GM19351 (cell line): ENCODE results near the gene PPM1F.

Experiments
- ATAC-seq: cut with Tn5 transposase; IDR thresholded peaks from one replicate; pipeline ENCODE4 v1.9.1; 2021; ENCODE audit warnings: mild to moderate bottlenecking, moderate library complexity; ENCODE audit not compliant: unreplicated experiment

The PPM1F gene

GRCh38 chr22:21952586-21953571 is at the start of gene PPM1F:
Gene PPM1F, minus strand, starts transcription at chr22:21952848. Its CDS starts 6,800 bp downstream, at chr22:21946048.
- peak; percentile 56 for ATAC-seq

- no peak for ATAC-seq
Measured at GRCh38 chr22:22001664-22002525, 49.2 kb upstream of the PPM1F start.

- ATAC-seq, result no peak
Measured at GRCh38 chr22:21998595-21999247, 46.1 kb upstream of the PPM1F start.

- no peak for ATAC-seq
Measured at GRCh38 chr22:21996175-21996720, 43.6 kb upstream of the PPM1F start.

- no peak for ATAC-seq
Measured at GRCh38 chr22:21995660-21996059, 43.0 kb upstream of the PPM1F start.

GRCh38 chr22:21994881-21995444 is 42.3 kb upstream of the PPM1F start:
- no peak for ATAC-seq

- no peak for ATAC-seq
Measured at GRCh38 chr22:21992593-21993237, 40.1 kb upstream of the PPM1F start.

GRCh38 chr22:21991774-21992173 is 39.1 kb upstream of the PPM1F start:
- no peak for ATAC-seq

GRCh38 chr22:21991304-21991596 is 38.6 kb upstream of the PPM1F start:
- ATAC-seq, result no peak

GRCh38 chr22:21990445-21991303 is 38.0 kb upstream of the PPM1F start:
- ATAC-seq, result no peak

GRCh38 chr22:21989049-21989448 is 36.4 kb upstream of the PPM1F start:
- ATAC-seq, result no peak

- no peak for ATAC-seq
Measured at GRCh38 chr22:21985214-21985613, 32.6 kb upstream of the PPM1F start.

- ATAC-seq, result no peak
Measured at GRCh38 chr22:21984793-21985192, 32.1 kb upstream of the PPM1F start.

GRCh38 chr22:21982338-21982965 is 29.8 kb upstream of the PPM1F start, which contains the start of gene TOP3B:
Gene TOP3B, minus strand, starts transcription at chr22:21982787. Its CDS starts 7,078 bp downstream, at chr22:21975709.
- ATAC-seq, result no peak

GRCh38 chr22:21981874-21982273 is 29.2 kb upstream of the PPM1F start:
- ATAC-seq, result no peak

- ATAC-seq, result no peak
Measured at GRCh38 chr22:21980547-21980946, 27.9 kb upstream of the PPM1F start.

GRCh38 chr22:21978564-21979386 is 26.1 kb upstream of the PPM1F start:
- ATAC-seq, result no peak

GRCh38 chr22:21977814-21978213 is 25.2 kb upstream of the PPM1F start:
- no peak for ATAC-seq
